SK-N-MC (cell line): Measurements from ENCODE around the gene SPDYE1.
"Not testable (repeated sequence)": the region's sequence is repeated elsewhere in the genome, so short reads cannot be mapped to it uniquely, and the experiment has no call there.

Experiments used
- FOXP2 ChIP-seq: optimal IDR thresholded peaks from 2 replicates; pipeline ENCODE3; 2011; ENCODE audit warnings: mild to moderate bottlenecking, moderate library complexity; ENCODE audit not compliant: insufficient read depth; ENCODE audit errors: extremely low read length, control extremely low read depth
- POLR2AphosphoS5 ChIP-seq: IDR thresholded peaks from 2 replicates; pipeline ENCODE4 v1.6.1; 2012; ENCODE audit warnings: mild to moderate bottlenecking, low read depth, low read length, borderline replicate concordance

DNA sequence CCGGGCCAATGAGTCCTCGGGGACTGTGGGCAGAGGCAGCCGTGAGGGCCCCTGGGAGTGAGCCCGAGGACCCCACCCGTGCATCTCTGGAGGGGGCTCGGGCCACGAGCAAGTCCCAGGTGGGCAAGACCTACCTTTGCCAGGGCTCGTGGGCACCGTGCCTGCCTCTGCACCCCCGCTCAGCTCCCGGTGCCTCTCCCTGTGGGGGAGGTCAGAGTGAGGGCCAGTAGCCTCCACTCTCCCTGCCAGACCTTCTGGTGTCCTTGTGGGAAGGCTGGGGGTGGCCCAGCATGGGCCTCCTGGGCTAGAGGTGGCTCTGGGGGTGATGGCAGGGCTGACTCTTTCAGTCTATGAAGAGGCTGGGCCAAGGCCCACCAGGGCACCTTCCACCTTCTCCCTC is 31.7 kb downstream of the SPDYE1 start:
- not testable (repeated sequence) for TF ChIP-seq FOXP2, POLR2AphosphoS5
